Gastrocnemius medialis (tissue), 4 donors: Measurements from ENCODE around the gene RPS6KA1.

ENCODE experiments used
- CTCF ChIP-seq, 5 experiments: fragments of 450-650 bp in 3 of 5; fragments of 200-600 bp in 2 of 5; sonication (generic) in 2 of 5; IDR thresholded peaks in 4 of 5; conservative IDR thresholded peaks in 1 of 5; 1 replicate in 4 of 5; 2 replicates in 1 of 5; pipeline ENCODE4 v1.5.1; 2016 to 2019; ENCODE audit warnings: antibody characterized with exemption in 5 of 5, mild to moderate bottlenecking in 3 of 5, moderate library complexity in 3 of 5
- POLR2A ChIP-seq, 2 donors: fragments of 450-650 bp; IDR thresholded peaks; one replicate each; pipeline ENCODE4 v1.6.1; 2017; ENCODE audit warnings: antibody characterized with exemption in 2 of 2, mild to moderate bottlenecking in 2 of 2, moderate library complexity in 2 of 2

- no peak for TF ChIP-seq POLR2A (IDR thresholded peaks at IDR 0.05)
- TF ChIP-seq CTCF (IDR thresholded peaks at IDR 0.05 in 4 of 5, conservative IDR thresholded peaks at IDR 0.05 in 1 of 5) = no peak
Observed at GRCh38 chr1:26517766-26518049, 11.9 kb upstream of the RPS6KA1 start.
